HUES48 (cell line): ENCODE data around the gene CYP19A1.

Experiments used
- H3K27ac ChIP-seq: one replicate; pipeline ENCODE4 v1.7.0; 2013; ENCODE audit warnings: low read depth, low read length, inconsistent platforms
- H3K27me3 ChIP-seq: 2 replicates; pipeline ENCODE4 v1.6.1; 2013; ENCODE audit warnings: mild to moderate bottlenecking, low read length; ENCODE audit not compliant: control insufficient read depth, insufficient read depth
- H3K36me3 ChIP-seq: 2 replicates; pipeline ENCODE4 v1.6.1; 2013; ENCODE audit warnings: low read length; ENCODE audit not compliant: control insufficient read depth, insufficient read depth
- H3K4me1 ChIP-seq: 2 replicates; pipeline ENCODE4 v1.6.1; 2013; ENCODE audit warnings: mild to moderate bottlenecking, low read length; ENCODE audit not compliant: control insufficient read depth, insufficient read depth
- H3K4me3 ChIP-seq: 2 replicates; pipeline ENCODE4 v1.5.1; 2013; ENCODE audit warnings: mild to moderate bottlenecking, low read depth, low read length
- H3K9ac ChIP-seq: 2 replicates; pipeline ENCODE4 v1.6.1; 2013; ENCODE audit warnings: mild to moderate bottlenecking, low read depth, low read length, moderate library complexity
- H3K9me3 ChIP-seq: 2 replicates; pipeline ENCODE4 v1.6.1; 2013; ENCODE audit warnings: low read length; ENCODE audit not compliant: control insufficient read depth, insufficient read depth

CYP19A1 gene

DNA sequence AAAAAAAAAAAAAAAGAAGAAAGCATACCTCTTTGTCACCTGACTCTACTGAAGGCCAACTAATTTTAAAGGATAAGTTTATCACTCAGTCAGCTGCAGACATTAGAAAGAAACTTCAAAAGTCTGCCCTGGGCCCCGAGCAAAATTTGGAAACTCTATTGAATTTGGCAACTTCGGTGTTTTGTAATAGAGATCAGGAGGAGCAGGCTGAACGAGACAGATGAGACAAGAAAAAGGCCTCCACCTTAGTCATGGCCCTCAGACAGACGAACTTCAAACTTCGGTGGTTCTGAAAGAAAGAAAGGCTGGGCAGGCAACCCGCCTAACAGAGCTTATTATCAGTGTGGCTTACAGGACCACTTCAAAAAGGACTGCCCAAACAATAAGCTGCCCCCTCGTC lies 21.6 kb upstream of the CYP19A1 start:
- Histone ChIP-seq H3K4me1 (no peaks in the 10 kb centered on the region), H3K9ac (no peak overlapping the region), H3K27me3 (no peaks in the 10 kb centered on the region), H3K4me3 (no peak overlapping the region), H3K36me3 (no peaks in the 10 kb centered on the region), H3K9me3 (no peaks in the 10 kb centered on the region), H3K27ac (no peak overlapping the region)

DNA sequence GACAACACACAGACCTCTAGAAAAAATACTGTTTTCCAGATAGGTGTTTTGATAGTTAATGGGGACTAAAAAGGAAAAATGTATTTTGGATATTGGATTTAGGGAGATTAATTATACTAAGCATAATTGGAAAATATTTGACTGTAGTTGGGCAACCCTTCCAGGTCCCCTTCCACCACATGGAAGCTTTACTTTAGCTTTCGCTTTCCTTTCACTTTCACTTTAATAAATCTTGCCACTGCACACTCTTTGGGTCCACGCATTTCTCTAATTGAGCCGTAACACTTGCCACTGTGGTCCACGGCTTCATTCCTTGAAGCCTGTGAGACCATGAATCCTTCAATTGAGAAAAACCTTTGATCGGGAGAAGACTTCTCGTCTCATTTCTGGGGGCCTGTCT lies 18.6 kb upstream of the CYP19A1 start:
- Histone ChIP-seq H3K4me3 (no peak overlapping the region), H3K4me1 (no peaks in the 10 kb centered on the region), H3K27ac (no peak overlapping the region), H3K9me3 (no peaks in the 10 kb centered on the region), H3K36me3 (no peaks in the 10 kb centered on the region), H3K27me3 (no peaks in the 10 kb centered on the region), H3K9ac (no peak overlapping the region)

DNA sequence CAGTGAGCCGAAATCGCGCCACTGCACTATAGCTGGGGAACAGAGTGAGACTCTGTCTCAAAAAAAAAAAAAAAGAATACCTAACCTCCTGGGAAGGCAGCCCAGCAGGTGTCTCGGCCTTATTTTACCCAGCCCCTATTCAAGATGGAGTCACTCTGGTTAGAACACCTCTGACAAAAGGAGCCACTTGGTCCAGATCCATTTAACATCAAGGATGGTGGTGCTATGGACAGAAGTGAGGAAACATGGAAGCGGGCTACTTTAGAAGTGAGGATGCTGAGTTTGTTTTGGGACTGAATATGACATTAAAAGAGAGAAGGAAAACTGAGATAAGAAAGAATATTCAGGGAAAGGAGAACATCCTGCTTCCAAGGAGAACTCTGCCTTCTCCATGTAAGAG lies 17.8 kb upstream of the CYP19A1 start:
- no peaks in the 10 kb centered on the region for H3K9me3 ChIP-seq
- no peaks in the 10 kb centered on the region for H3K36me3 ChIP-seq
- H3K4me3 ChIP-seq: no peak overlapping the region
- H3K27me3 ChIP-seq: no peaks in the 10 kb centered on the region
- H3K27ac ChIP-seq: no peak overlapping the region
- no peak overlapping the region for H3K9ac ChIP-seq
- H3K4me1 ChIP-seq: no peaks in the 10 kb centered on the region

DNA sequence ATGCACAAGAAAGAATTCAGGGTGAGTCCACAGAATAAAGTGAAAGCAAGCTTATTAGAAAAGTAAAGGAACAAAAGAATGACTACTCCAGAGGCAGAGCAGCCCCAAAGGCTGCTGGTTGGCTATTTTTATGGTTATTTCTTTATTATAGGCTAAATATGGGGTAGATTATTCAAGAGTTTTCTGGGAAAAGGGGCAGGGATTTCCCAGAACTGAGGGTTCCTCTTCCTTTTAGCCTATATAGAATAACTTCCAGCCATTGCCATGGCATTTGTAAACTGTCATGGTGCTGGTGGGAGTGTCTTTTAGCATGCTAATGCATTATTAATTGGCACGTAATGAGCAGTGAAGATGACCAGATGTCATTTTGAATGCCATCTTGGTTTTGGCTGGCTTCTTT lies 16.7 kb upstream of the CYP19A1 start:
- H3K9me3 ChIP-seq: no peaks in the 10 kb centered on the region
- H3K27me3 ChIP-seq: no peaks in the 10 kb centered on the region
- no peak overlapping the region for H3K4me3 ChIP-seq
- H3K4me1 ChIP-seq: no peaks in the 10 kb centered on the region
- no peaks in the 10 kb centered on the region for H3K36me3 ChIP-seq
- H3K27ac ChIP-seq: no peak overlapping the region
- H3K9ac ChIP-seq: no peak overlapping the region

DNA sequence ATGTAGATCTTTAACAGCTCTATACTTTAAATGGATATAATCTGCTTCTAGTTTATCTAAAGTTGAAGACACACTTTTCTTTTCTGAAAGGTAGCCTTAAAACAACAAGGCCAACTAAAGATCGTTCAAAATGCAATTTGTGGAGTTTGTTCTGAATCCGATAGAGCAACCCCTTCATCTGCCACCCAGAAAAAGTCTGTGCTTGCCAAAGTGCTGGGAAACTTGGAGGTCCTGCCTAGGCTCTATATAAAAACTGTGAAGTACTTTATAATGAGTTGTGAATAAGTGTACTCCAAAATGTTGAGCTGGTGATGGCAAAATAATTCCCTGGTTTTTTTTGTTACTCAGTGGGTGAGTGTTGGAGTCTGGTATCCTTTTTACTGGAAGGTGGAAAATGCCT lies 15.6 kb upstream of the CYP19A1 start:
- Histone ChIP-seq H3K27me3 (no peaks in the 10 kb centered on the region), H3K4me3 (no peak overlapping the region), H3K36me3 (no peaks in the 10 kb centered on the region), H3K9me3 (no peaks in the 10 kb centered on the region), H3K4me1 (no peaks in the 10 kb centered on the region), H3K27ac (no peak overlapping the region), H3K9ac (no peak overlapping the region)

DNA sequence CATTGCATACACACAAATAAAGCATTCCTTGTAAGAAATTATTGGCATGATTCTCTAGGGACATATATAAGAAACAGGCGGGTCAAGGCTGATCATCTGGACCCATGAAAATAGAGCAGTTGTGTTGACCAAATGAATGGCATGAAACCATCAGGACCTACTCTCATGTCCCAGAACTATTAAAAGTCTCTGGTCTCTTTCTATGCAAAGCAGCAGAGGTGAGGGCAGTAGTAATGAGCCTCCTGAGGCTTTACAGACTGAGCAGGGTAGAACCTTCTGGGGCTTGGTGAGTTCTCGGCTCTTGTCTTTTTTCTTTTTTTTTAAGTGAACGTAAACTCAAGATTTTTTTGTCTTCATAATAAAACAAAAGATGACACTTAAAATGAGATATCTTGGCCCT lies 12.3 kb upstream of the CYP19A1 start:
- Histone ChIP-seq H3K4me3 (no peak overlapping the region), H3K9ac (no peak overlapping the region), H3K36me3 (no peaks in the 10 kb centered on the region), H3K27me3 (no peaks in the 10 kb centered on the region), H3K4me1 (no peaks in the 10 kb centered on the region), H3K27ac (no peak overlapping the region), H3K9me3 (no peaks in the 10 kb centered on the region)

DNA sequence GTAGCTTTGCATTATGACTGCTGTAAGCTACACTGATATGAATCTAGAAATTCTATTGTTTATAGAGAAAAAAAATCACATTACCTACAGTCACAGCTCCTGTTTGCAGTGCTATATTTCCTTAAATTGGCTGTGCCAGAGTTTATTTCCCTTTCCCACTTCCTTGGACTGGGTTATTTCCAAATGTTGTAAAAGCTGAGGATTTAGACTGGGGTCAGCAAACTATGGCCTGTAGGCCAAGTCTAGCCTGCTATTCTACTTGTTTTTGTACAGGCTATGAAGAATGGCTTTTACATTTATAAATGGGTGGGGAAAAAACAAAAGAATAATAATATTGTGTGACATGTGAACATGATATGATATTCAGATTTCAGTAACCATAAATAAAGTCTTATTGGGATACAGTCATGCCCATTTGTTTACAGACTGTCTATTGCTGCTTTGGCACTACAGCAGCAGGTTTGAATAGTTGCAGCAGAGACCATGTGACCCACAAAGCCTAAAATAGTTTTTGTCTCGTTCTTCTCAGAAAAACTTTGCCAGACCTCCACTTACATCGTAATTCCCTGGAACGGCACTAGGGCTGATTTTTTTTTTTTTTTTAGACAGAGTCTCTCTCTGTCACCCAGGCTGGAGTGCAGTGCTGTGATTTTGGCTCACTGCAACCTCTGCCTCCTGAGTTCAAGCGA lies 10.9 kb upstream of the CYP19A1 start:
- Histone ChIP-seq H3K9me3 (no peaks in the 10 kb centered on the region), H3K27me3 (peaks cover 3% of the 10 kb centered on the region; the same call in 1 of the 2 replicates), H3K9ac (no peak overlapping the region), H3K4me3 (no peak overlapping the region), H3K4me1 (no peaks in the 10 kb centered on the region), H3K27ac (no peak overlapping the region), H3K36me3 (no peaks in the 10 kb centered on the region)

DNA sequence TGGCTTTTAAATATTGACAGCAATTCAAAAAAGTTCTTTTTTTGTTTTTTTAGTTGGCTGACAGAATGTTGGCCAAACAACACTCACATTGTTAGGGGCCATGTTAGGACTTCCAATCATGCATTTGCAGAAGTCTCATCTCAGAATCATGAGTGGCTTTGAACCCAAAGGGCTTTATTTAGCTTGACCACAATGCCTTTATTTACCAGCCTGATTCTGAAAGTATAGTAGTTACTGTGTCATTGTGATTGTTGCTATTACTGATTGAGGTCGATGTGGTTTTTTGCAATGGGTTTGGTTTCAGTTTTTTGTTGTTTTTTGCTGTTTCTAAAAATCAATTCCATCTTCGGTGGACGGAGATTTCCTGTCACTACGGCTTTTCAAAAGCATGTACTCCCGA lies 10.3 kb upstream of the CYP19A1 start:
- Histone ChIP-seq H3K4me3 (no peak overlapping the region), H3K27ac (no peak overlapping the region)

DNA sequence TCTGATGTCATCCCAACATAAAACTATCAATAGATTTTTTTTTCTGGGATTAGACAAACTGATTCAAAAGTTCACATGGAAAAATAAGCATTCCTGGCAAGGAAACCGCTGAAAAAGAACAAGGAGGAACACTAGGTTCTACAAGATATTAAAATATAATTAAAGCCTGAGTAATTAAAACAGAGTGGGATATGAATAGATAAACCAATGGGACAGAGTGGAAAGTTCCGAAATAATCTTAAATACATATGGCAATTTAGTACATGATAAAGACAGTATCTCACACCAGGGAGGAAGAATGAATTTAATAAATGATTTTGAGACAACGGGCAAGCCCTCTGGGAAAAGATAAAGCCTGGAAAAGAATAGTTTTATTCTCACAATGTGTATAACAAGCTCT lies 7.7 kb upstream of the CYP19A1 start:
- Histone ChIP-seq H3K27ac (no peak overlapping the region), H3K4me3 (no peak overlapping the region), H3K9me3 (no peaks in the 10 kb centered on the region), H3K4me1 (peaks cover 8% of the 10 kb centered on the region), H3K9ac (no peak overlapping the region), H3K27me3 (peaks cover 34% of the 10 kb centered on the region), H3K36me3 (no peaks in the 10 kb centered on the region)

More for the DNA sequence above, 10.3 kb upstream of the CYP19A1 start:
- H3K4me1 ChIP-seq: no peaks in the 10 kb centered on the region
- H3K36me3 ChIP-seq: no peaks in the 10 kb centered on the region
- H3K27me3 ChIP-seq: peaks cover 9% of the 10 kb centered on the region
- H3K9me3 ChIP-seq: no peaks in the 10 kb centered on the region
- H3K9ac ChIP-seq: no peak overlapping the region

DNA sequence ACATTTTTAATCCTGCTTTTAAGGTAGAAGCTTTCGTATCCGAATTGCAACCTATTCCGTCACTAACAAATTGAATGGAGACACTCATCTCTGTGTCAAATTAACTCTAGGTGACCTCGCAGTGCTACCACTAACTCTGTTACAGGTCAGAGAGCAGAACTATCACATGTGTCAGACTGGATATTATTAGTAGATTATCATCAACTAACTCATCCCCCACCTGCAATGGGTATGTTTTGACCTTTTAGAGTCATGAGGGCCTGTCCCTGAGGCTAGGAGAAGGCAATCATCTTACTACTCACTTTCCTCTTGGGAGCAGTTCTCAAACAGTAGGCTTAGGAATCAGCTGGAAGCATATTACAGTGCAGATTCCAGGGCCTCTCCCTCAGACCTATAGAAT lies 5.1 kb upstream of the CYP19A1 start:
- no peaks in the 10 kb centered on the region for H3K36me3 ChIP-seq
- H3K9ac ChIP-seq: no peak overlapping the region
- H3K27ac ChIP-seq: no peak overlapping the region
- H3K27me3 ChIP-seq: peaks cover 55% of the 10 kb centered on the region
- H3K9me3 ChIP-seq: no peaks in the 10 kb centered on the region
- H3K4me3 ChIP-seq: no peak overlapping the region
- peaks cover 8% of the 10 kb centered on the region for H3K4me1 ChIP-seq

DNA sequence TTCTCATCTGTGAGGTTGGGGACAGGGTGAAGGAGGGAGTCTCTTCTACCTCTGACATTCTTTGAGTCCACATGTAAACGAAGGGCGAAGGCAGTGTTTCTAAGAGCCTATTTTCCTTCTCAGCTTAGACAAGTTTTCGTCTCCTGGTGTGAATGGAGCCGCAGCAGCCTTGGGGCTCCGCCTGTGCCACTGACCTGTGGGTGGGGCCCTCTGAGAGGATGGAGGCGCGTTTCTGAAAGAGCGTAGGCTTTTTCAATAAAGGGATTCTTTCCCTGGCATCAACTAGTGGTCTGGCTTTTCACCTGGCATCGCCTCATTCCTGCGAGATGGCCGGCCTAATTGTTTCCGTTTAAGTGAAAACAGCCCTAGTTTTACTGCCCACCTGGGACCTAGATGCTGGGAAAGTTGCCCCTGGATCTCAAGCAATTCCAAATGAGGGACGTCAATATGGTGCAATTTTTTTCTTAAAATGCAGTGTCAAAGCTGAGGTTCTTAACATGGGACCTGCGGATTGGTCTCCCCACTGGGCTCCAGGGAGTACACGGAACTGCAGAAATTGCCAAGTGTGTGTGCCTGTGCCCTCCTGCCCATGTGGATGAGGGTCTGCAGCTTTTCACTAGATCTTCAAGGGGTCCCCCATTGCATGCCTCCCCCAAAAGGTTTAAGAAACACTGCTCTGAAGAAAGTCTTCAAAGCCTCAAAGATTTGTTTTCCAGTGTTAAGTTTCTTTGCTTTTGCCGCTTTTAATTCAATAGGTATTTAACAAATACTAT lies 4.0 kb upstream of the CYP19A1 start:
- Histone ChIP-seq H3K36me3 (no peaks in the 10 kb centered on the region), H3K4me1 (peaks cover 8% of the 10 kb centered on the region), H3K4me3 (peak overlapping the region; percentile 68), H3K27ac (no peak overlapping the region), H3K9me3 (no peaks in the 10 kb centered on the region), H3K27me3 (peaks cover 55% of the 10 kb centered on the region), H3K9ac (no peak overlapping the region)
